PFSK-1 (cell line): Measurements from ENCODE around the gene ING4.

Experiments
- POLR2AphosphoS5 ChIP-seq: IDR thresholded peaks from 2 replicates; pipeline ENCODE4 v1.6.1; 2012; ENCODE audit warnings: low read depth, mild to moderate bottlenecking, control low read depth, low read length, moderate library complexity
- REST ChIP-seq, 2 experiments: IDR thresholded peaks; 2 replicates each; pipeline versions ENCODE4 v1.6.1 to v1.8.0; 2011 to 2012; ENCODE audit warnings: low read depth in 2 of 2, low read length in 2 of 2, control low read depth in 1 of 2, inconsistent platforms in 1 of 2, mild to moderate bottlenecking in 1 of 2, moderate library complexity in 1 of 2; ENCODE audit not compliant: insufficient read depth in 1 of 2

- TF ChIP-seq REST (IDR thresholded peaks at IDR 0.05; ENCODE audit: insufficient read depth in 1 of 2, low read depth in 2 of 2, low read length in 2 of 2), result no peak
- no peak for TF ChIP-seq POLR2AphosphoS5
Observed at GRCh38 chr12:6653987-6654386, 8.9 kb downstream of the ING4 start.
